Frontal cortex (tissue), 4 donors: ENCODE measurements around the gene ZNF750. TPM values are rescaled to one million over a fixed set of nuclear protein-coding genes. Genes with fewer than 3 reads are reported as not detected.

Experiments
- DNase-seq, 2 donors: peaks; one replicate each; pipeline ENCODE4 v3.0.0; 2012; ENCODE audit warnings: low spot score in 2 of 2
- FAIRE-seq: peaks from 2 replicates; lab custom pipeline; 2012; peaks lifted over from hg19 to GRCh38; lab: Jason Lieb, UNC
- total RNA-seq: library from RNA; depleted of rRNA; stranded (reverse); fragments of >200 nt; gene quantifications from one replicate; pipeline ENCODE4 v1.2.3, GENCODE V29; 2014
- donor health status: control.
- donor health status: control.
- donor health status: control.

ZNF750 gene
- total RNA-seq, 1 donor from 2014 or later: not detected

DNA sequence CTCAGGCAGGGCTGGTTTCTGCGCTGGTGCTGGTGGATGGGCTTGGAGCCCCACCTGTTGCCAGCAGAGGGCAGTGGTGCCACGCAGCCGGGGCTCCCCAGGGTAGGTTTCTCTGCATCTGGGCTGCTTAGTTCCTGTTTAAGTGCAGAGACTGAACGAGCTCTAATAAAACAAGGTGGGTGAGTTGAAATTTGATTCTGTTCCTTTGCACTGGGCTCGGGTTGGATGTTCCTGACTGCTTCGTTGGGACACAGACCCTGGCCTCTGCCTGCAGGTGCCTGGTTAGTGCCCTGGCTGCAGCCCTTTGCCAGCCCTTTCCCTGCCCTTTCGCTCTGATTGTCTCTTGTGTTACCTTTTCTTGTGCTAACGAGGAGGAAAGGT lies 57.9 kb downstream of the ZNF750 start:
- DNase-seq (peak; percentile 82 to 95), FAIRE-seq (no peak)

DNA sequence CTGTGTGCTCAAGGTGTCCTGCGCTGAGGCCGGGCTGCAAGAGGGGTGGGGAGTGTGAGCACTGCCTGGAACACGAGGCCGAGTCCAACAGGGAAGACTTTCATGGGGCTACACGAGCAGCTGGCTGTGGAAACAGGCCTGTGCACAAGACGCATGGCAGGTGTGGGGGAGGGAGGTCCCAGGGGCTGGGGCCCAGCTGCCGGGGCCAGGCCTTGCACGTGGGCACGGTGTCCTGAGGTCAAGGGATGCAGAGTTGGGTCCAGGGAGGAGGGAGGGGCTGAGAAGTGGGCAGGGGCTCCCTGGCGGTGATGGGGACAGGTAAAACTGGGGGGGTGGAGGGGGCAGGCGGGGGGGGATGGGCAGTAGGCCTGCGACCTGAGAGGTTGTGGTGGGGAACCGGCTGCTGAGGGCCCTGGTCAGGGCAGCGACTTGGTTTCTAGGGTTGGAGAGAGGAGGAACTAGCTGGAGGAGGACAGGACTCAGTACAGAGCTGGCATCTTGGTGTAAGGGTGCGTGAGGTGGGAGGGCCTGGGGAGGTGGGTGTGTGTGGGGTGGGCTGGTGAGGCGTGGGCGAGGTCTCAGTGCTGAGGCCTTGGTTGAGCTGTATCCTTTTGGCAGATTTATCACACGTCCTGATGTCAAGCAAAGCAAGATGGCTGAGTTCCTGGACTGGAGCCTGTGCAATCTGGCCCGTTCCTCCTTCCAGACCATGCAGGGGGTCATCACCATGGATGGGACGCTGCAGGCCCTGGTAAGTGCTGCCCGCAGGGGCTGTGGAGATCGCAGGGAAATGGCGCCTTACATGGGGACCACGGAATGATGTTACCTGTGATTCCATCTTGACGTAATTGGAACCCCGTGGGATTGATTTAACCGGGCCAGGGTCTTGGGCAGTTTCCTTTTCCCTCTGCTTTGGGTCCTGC lies 58.6 kb downstream of the ZNF750 start:
- DNase-seq (no peak), FAIRE-seq (no peak)

DNA sequence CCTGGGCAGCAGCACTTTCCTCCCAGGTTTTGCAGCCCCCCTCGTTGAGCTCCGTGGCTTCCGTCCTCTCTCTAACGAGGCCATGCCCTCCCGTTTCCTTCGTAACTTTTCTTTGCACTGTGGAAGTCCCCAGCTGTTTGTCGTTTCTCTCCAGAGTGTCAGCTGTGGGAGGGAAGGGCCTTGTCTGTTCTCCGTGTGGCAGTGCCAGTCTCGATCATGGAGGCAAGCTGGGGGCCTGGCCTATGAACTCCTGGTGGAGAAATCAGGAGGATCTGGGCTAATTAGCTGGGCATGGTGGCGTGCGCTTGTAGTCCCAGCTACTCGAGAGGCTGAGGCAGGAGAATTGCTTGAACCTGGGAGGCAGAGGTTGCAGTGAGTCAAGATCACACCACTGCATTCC lies 59.6 kb downstream of the ZNF750 start:
- FAIRE-seq (no peak), DNase-seq (no peak)

DNA sequence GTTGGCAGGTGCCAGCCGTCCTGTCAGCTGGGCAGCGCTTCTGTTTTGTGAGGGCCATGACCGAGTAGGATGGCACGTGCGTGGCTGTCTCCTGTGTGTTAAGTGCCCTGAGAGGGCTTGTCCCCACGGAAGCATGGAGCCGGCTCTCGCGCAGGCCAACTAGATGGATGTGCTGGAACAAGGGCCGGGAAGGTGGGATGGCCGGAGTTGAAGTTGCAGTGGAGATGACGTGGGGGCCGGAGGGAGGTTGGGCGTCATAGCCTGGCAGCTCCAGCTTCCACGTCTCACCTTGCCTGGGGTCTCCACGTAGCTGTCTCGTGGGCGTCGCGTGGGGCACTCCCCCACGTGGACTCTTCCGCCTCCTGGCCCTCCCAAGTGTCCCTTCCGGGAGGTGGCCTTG lies 60.3 kb downstream of the ZNF750 start:
- no peak for FAIRE-seq
- no peak for DNase-seq

Other genes starting within 250 kb of the ZNF750 start
- 45.2 TPM for gene WDR45B, start 191.6 kb downstream of the ZNF750 start, total RNA-seq
- gene RAB40B, start 141.3 kb downstream of the ZNF750 start, total RNA-seq: 18.3 TPM
- gene FN3KRP, start 123.3 kb downstream of the ZNF750 start, total RNA-seq: 24.1 TPM
- gene FN3K, start 104.4 kb downstream of the ZNF750 start, total RNA-seq: 9.8 TPM
- gene TBCD, start 88.0 kb downstream of the ZNF750 start, total RNA-seq: 73.8 TPM
- 45.2 TPM for gene METRNL, start 239.6 kb upstream of the ZNF750 start, total RNA-seq